Measurements from ENCODE around the gene SLC27A6.

GRCh38 chr5:128979761-128980160 is 14.5 kb downstream of the SLC27A6 start:
- TF ChIP-seq CTCF (conservative IDR thresholded peaks at IDR 0.05; ENCODE audit: low read length) (no peak), EZH2phosphoT487 (IDR thresholded peaks at IDR 0.05; ENCODE audit: borderline replicate concordance) (no peak)

Measured in Loucy (cell line).